Measurements from ENCODE around the gene GSG1L.

GSG1L gene

GRCh38 chr16:28062261-28062846 is 1.2 kb downstream of the GSG1L start:
- no peak for DNase-seq

DNA sequence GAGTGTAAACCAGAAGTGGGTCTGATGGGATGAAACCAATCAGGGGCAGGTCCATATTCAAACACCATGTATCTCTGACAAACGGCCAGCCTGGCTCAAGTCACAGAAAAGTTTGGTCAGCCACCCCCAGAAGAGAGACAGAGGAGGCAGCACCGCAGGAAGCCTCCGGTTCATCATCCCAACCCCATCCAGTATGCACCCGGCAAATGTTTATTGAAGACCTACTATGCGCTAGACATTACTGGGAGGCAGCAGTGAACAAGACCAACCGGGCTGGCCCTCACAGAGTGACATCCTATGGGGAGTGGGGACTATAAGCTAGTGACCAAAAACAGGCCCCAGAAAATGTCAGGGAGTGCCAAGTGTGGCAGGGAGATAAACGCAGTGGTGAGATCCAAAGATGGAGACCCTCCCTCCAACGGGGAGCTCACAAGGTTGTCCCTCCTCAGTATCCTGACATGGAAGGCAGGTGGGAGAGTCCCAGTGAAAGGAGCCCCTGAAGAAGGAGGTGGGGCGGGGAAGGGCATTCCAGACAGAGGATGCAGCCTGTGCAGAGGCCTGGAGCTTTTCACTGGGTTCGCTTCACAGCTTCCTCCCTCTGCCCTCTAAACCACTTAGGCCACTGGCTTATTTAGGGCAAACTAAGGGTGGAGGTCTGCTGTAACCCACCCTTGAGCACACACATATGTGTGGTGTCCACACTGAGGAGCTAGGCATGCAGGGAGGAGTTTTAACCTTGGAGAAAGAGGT is 2.0 kb downstream of the GSG1L start:
- no peak for DNase-seq

DNA sequence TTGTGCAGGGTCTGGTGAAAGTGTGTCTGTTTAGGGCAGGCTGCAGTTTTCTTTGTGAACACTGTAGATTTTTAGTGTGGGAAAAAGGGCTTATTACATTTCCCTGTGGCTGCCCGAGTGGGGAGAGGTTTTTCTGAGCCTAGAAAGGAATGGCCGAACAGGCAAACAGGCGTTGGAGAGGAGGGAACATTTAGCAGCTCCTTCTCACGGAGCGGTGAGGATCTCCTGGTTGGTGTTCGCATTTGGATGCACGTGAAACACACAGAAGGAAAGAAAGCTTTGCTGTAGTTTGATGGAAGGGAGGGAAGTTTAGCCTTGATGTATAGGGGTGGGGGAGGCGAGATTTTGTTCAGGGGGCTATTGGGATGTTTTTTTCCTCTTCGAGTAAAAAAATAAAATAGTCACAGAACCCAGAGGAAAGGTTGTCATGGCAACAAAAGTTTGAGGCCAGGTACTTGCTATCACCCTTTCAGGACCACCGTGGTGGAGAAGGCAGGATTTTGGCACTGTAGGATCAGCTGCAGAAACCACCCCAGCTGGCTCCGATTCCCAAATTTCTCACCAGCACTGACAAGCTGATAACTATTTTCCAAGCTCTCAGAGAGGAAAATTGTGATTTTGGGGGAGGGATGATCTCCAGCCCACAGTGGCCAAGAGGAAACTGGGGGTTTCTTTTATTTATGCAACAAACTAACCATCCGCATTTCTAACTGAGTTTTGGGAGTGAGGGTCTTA is 3.5 kb downstream of the GSG1L start:
- no peak for DNase-seq

DNA sequence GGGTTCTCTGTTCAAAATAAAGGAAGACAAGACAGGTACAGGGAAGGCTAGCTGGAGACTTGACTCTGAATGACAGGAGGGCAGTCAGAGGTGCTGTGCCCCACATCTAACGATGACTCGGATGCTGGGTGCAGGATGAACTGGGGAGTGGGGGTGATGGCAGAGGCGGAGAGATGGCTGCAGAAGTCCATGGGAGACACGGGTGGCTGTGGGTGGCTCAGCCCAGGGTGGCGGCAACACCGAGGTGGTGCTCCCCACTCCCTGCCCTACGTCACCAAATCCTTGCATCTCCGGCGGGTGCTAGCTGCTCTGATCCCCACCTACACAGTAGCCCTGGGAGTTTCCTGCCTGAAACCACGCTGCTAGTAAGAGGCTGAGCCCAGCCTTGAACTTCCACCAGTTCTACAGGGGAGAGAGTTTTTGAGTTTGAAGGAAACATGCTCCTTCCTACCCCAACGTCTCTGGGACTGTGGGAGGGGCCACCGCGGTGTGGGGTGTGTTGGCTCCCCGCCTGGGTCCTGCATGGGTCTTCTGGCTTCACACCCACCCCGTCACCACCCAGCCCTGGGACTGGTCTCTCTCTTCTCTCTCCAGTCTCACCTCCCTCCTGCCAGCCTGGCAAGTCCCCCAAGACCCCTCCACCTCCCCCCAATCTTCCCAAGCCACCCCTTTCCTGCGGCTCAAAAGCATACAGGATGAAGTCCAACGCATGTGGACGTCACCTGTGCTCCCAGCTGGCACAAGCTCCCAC is 4.5 kb downstream of the GSG1L start:
- DNase-seq = no peak

GRCh38 chr16:28057949-28058348 is 5.6 kb downstream of the GSG1L start:
- no peak for DNase-seq

- DNase-seq = no peak
Measured at GRCh38 chr16:28053461-28053860, 10.1 kb downstream of the GSG1L start.

GRCh38 chr16:28052274-28053128 is 11.0 kb downstream of the GSG1L start:
- DNase-seq = no peak

DNA sequence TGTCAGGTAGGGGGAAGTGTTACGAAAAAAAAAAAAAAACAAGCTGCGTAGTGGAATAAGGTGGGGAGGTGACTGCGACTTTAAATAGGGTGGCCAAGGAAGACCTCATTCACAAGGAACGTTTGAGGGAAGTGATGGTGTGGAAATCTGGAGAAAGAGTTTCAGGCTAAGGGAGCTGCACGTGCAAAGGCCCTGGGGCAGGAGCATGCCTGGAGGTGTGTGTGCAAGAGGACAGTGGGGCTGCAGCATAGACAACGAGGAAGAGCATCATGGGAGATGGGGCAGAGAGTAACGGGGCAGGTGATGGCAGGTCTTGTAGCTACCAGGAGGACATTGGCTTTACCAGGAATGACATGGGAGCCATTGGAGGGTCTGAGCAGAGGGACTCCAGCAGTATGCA is 12.0 kb downstream of the GSG1L start:
- DNase-seq = no peak

DNA sequence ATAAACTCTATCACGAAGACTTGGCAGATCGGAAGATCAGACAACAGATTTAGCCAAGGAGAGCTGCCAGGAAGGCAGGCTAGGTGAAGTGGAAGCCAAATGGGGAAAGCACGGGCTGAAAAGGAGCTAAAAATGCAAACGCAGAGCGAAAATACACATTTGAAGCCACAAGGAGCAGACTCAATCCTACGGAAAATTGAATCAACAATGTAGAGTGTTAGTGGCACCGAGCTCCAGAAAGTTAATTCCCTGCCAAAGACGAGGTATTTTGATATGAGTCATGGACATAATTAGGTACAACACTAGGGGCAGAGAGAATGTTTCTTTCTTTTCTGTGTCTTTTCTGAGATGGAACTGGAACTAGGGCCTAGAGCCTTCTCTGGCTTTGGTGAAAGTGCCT is 20.7 kb downstream of the GSG1L start:
- no peak for DNase-seq

GRCh38 chr16:28041615-28042014 is 21.9 kb downstream of the GSG1L start:
- no peak for DNase-seq

DNA sequence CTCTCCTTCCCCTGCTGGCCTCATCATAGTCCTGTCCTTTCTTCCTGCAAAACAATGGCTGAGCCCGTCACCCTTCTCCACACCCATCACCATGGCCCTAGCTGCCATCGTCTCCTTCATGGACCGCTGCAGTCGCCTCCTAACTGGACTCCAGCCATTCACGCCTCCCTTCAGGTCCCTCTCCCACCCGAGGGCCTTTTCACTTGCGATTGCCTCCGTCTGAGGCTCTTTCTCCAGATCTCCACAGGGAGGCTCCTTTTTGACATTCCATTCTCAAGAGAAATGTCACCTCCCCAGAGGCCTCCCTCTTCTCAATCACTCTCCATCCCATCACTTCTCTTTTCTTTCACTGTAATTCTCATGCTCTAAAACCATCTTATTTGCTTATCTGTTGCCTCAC is 23.5 kb downstream of the GSG1L start:
- DNase-seq = no peak

GRCh38 chr16:28039493-28039892 is 24.0 kb downstream of the GSG1L start:
- no peak for DNase-seq

DNA sequence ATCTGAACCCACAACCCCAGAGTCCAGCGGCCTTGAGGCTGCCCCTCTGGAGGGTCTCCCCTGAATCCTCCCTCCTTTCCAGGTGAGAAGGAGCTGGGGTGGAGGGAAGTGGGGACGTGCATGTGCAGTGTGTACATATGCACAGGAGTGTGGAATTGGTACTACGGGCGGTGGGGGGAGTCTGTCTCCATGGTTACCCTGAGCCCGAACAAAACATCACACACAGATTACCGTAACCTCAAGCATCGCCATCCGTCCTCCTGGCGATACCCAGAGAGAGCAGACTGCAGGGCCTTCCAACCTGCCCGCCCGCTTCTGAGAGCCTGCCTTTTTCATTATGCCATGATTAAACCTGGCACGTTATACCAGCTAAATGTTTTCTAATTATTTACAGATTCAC is 25.1 kb downstream of the GSG1L start:
- no peak for DNase-seq

- no peak for DNase-seq
Measured at GRCh38 chr16:28035866-28036393, 27.6 kb downstream of the GSG1L start.

- DNase-seq = no peak
Measured at GRCh38 chr16:28033870-28034269, 29.6 kb downstream of the GSG1L start.

- no peak for DNase-seq
Measured at GRCh38 chr16:28029387-28030002, 34.0 kb downstream of the GSG1L start.

- no peak for DNase-seq
Measured at GRCh38 chr16:28027055-28027454, 36.5 kb downstream of the GSG1L start.

- DNase-seq = no peak
Measured at GRCh38 chr16:28025631-28026030, 37.9 kb downstream of the GSG1L start.

GRCh38 chr16:28019218-28019617 is 44.3 kb downstream of the GSG1L start:
- DNase-seq = no peak

DNA sequence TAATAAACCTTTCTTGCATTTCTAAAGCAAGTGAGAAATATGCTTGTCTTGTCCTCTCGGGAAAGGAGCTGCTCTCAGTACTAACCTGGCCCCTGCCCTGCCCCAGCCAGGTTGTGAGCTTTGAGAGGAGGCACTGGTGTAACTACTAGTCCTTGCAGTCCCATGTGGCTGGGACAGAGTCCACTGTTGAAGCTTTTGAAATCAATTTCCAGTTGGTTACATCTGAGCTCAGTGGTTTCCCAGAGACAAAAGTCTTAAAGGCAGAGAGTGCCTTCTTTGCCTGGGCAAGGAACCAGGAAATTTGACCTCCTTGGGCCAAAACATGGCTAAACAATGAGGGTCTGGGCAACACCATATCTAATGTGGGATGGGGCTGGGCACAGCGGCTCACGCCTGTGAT is 48.7 kb downstream of the GSG1L start:
- no peak for DNase-seq

GRCh38 chr16:28013878-28014277 is 49.6 kb downstream of the GSG1L start:
- DNase-seq = no peak

GRCh38 chr16:28013392-28013791 is 50.1 kb downstream of the GSG1L start:
- no peak for DNase-seq
